Stomach (tissue), 9 donors: ENCODE data around the gene CLIC5. TPM values are rescaled to one million over a fixed set of nuclear protein-coding genes. Genes with fewer than 3 reads are reported as not detected.

Source experiments
- DNase-seq, 2 donors: peaks; one replicate each; pipeline versions ENCODE4 v3.0.0 to v3.0.0-alpha.2; 2013 to 2019
- H3K27ac ChIP-seq, 5 donors: fragments of 200-600 bp in 4 of 5; sonication (generic) in 4 of 5; one replicate each; pipeline ENCODE4 v1.5.1; 2013 to 2019; ENCODE audit warnings: mild to moderate bottlenecking in 1 of 5, moderate library complexity in 1 of 5
- H3K27me3 ChIP-seq, 3 donors: fragments of 200-600 bp; sonication (generic); one replicate each; pipeline ENCODE4 v1.5.1; 2017 to 2019; ENCODE audit warnings: mixed run types in 1 of 3
- H3K36me3 ChIP-seq, 4 donors: fragments of 200-600 bp; sonication (generic); 1 replicate in 3 of 4; 2 replicates in 1 of 4; pipeline ENCODE4 v1.5.1; 2016 to 2019
- H3K4me1 ChIP-seq, 4 donors: fragments of 200-600 bp; sonication (generic); one replicate each; pipeline ENCODE4 v1.5.1; 2016 to 2019
- H3K4me3 ChIP-seq, 4 donors: fragments of 200-600 bp; sonication (generic) in 3 of 4; one replicate each; pipeline ENCODE4 v1.5.1; 2016 to 2019; ENCODE audit warnings: mild to moderate bottlenecking in 1 of 4
- H3K9me3 ChIP-seq, 4 donors: fragments of 200-600 bp; sonication (generic); one replicate each; pipeline ENCODE4 v1.5.1; 2016 to 2019
- EP300 ChIP-seq: sonication (generic); formaldehyde crosslinking; IDR thresholded peaks from one replicate; pipeline ENCODE4 v1.6.1; 2017; ENCODE audit warnings: antibody characterized with exemption
- POLR2A ChIP-seq, 4 donors: fragments of 450-650 bp; IDR thresholded peaks; one replicate each; pipeline ENCODE4 v1.6.1; 2016; ENCODE audit warnings: antibody characterized with exemption in 4 of 4, control low read depth in 2 of 4, mild to moderate bottlenecking in 1 of 4, moderate library complexity in 1 of 4
- POLR2AphosphoS5 ChIP-seq, 3 donors: sonication (generic); formaldehyde crosslinking; IDR thresholded peaks; one replicate each; pipeline ENCODE4 v1.6.1; 2016; ENCODE audit warnings: antibody characterized with exemption in 3 of 3
- WGBS, 5 donors: extraction: QIAGEN DNeasy Blood & Tissue Kit in 3 of 5; methylation state at CpG; one replicate each; pipeline versions ENCODE4 v1.1.5 to v1.1.7; 2013 to 2018; 5-methylcytosine and 5-hydroxymethylcytosine counted together
- intact Hi-C: fragments of 100-400 bp; cut with DNase I; formaldehyde crosslinking; loops from one replicate; pipeline ENCODE4 v1.15.1; 2023; ENCODE audit warnings: low total_unique reads
- polyA plus RNA-seq, 3 donors: library from polyadenylated mRNA; stranded (reverse); fragments of 200-250 nt; gene quantifications; one replicate each; pipeline ENCODE4 v1.2.3, GENCODE V29; 2013
- total RNA-seq, 5 donors: library from RNA; depleted of rRNA; stranded (reverse); fragments of >200 nt; gene quantifications; one replicate each; pipeline versions ENCODE4 v1.1.0 to v1.2.3, GENCODE V29; 2014 to 2016
- TF ChIP-seq, protein P1 (sequence below), 7 experiments: fragments of 450-650 bp in 4 of 7; fragments of 200-600 bp in 3 of 7; sonication (generic) in 3 of 7; IDR thresholded peaks; one replicate each; pipeline ENCODE4 v1.5.1; 2016 to 2019; ENCODE audit warnings: antibody characterized with exemption in 7 of 7, control low read depth in 2 of 7, mild to moderate bottlenecking in 1 of 7
- donor health status: healthy with polysubstance abuse.
- donor health status: Bipolar disorder and iron deficiency.
- donor health status: healthy.

Gene CLIC5
- total and polyA plus RNA-seq, 8 donors = 0.19 to 30.4 (median 2.0) TPM; not detected in 1

DNA sequence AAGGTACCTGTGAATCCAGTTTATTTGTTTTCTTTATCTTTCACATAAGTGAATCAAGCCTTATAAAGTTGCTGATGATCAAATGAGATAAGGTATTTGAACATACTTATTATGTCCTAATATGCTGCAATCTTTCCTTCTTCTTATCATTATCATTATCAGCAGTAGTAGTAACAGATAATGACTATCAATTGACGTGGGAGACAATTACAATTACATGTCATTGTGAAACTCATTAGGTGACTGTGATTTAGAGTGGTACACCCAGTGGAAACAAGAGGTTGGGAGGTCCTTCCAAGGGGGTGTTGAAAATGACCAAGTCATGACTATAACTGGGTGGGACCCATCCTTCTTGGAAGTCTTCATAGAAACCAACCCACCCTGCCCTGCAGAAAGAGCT lies 2.8 kb downstream of the CLIC5 start:
- Histone ChIP-seq H3K27me3 (peaks cover 0 to 44% (median 35%) of the 10 kb centered on the region in 3 donors), H3K36me3 (no peaks in the 10 kb centered on the region), H3K4me1 (peaks cover 18 to 26% (median 22%) of the 10 kb centered on the region in 4 donors), H3K9me3 (peaks cover 0 to 3% (median 0%) of the 10 kb centered on the region in 4 donors), H3K4me3 (no peak overlapping the region), H3K27ac (peak overlapping the region in 1 of 5 donors; percentile 76)
- TF ChIP-seq POLR2AphosphoS5 (IDR thresholded peaks at IDR 0.05) (no peak), EP300 (no peak)
- 57 to 81% (median 64%) methylated on average over 1 of the region's 1 CpG for WGBS, 5 donors
- intact Hi-C loops = no loop called here
- no peak for DNase-seq

GRCh38 chr6:46011188-46012085 lies 4.2 kb downstream of the CLIC5 start:
- no peaks in the 10 kb centered on the region for H3K9me3 ChIP-seq
- intact Hi-C loops = no loop called here
- peak overlapping the region in 4 of 5 donors; percentile 23 to 76 (median 30) for H3K27ac ChIP-seq
- 46 to 57% (median 52%) methylated on average over 8 of the region's 8 CpGs for WGBS, 5 donors
- no peak overlapping the region for H3K4me3 ChIP-seq
- H3K27me3 ChIP-seq = peaks cover 0 to 30% (median 24%) of the 10 kb centered on the region in 3 donors
- TF ChIP-seq, protein P1, sequence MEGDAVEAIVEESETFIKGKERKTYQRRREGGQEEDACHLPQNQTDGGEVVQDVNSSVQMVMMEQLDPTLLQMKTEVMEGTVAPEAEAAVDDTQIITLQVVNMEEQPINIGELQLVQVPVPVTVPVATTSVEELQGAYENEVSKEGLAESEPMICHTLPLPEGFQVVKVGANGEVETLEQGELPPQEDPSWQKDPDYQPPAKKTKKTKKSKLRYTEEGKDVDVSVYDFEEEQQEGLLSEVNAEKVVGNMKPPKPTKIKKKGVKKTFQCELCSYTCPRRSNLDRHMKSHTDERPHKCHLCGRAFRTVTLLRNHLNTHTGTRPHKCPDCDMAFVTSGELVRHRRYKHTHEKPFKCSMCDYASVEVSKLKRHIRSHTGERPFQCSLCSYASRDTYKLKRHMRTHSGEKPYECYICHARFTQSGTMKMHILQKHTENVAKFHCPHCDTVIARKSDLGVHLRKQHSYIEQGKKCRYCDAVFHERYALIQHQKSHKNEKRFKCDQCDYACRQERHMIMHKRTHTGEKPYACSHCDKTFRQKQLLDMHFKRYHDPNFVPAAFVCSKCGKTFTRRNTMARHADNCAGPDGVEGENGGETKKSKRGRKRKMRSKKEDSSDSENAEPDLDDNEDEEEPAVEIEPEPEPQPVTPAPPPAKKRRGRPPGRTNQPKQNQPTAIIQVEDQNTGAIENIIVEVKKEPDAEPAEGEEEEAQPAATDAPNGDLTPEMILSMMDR (IDR thresholded peaks at IDR 0.05) = no peak
- TF ChIP-seq EP300 (no peak), POLR2A (IDR thresholded peaks at IDR 0.05) (no peak), POLR2AphosphoS5 (IDR thresholded peaks at IDR 0.05) (peak in 1 of 3 donors; percentile 43)
- peak; percentile 30 to 74 for DNase-seq
- H3K36me3 ChIP-seq = no peaks in the 10 kb centered on the region
- peaks cover 16 to 26% (median 22%) of the 10 kb centered on the region in 4 donors for H3K4me1 ChIP-seq

DNA sequence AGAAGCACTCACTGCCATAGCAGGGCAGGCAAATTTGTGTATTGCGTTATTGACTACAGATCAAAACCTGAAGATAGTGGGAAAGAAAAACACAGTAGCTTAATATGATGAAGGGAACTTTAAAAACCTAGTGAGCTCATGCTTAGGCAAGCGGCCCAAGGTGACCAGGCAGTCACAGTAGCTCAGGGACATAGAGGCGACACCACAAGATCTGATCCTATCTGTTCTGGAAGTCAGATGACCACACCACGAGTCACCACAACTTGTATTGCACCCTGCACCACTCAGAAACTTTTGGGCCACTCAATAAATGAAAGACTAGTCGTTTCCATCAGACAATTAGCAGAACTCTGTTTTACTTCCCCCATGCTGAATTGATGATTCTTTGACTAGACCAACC lies 4.9 kb downstream of the CLIC5 start:
- H3K4me1 ChIP-seq = peaks cover 11 to 20% (median 15%) of the 10 kb centered on the region in 4 donors
- peak overlapping the region in 3 of 5 donors; percentile 29 to 76 (median 30) for H3K27ac ChIP-seq
- intact Hi-C loops = no loop called here
- no peaks in the 10 kb centered on the region for H3K9me3 ChIP-seq
- 87 to 90% (median 88%) methylated on average over 5 of the region's 5 CpGs for WGBS, 5 donors
- TF ChIP-seq, protein P1 (IDR thresholded peaks at IDR 0.05) = no peak
- TF ChIP-seq POLR2AphosphoS5 (IDR thresholded peaks at IDR 0.05) = no peak
- no peak for TF ChIP-seq EP300
- TF ChIP-seq POLR2A (IDR thresholded peaks at IDR 0.05) = no peak
- DNase-seq = no peak
- no peaks in the 10 kb centered on the region for H3K36me3 ChIP-seq
- H3K4me3 ChIP-seq = no peak overlapping the region
- H3K27me3 ChIP-seq = peaks cover 0 to 23% (median 18%) of the 10 kb centered on the region in 3 donors

DNA sequence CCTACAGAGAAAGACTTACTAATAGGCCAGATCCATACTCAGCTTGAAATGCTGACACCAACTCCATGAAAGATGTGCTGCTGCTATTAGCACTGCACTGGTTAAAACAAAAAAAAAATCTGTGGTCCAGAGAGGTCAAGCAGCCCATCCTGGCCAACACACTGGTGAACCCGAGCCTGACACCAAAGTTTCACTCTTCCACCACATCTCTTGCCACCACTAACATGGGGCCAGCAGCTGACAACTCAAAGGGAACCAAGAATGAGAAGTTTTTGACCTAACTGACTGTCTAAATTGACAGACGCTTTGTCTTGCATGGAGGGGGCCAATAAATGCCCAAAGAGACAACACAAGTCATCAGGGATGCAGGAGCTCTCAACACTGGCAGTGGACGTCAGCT lies 5.4 kb downstream of the CLIC5 start:
- intact Hi-C loops = no loop called here
- 63 to 94% (median 77%) methylated on average over 3 of the region's 3 CpGs for WGBS, 5 donors
- H3K4me3 ChIP-seq = no peak overlapping the region
- H3K36me3 ChIP-seq = no peaks in the 10 kb centered on the region
- no peak for DNase-seq
- peaks cover 6 to 15% (median 10%) of the 10 kb centered on the region in 4 donors for H3K4me1 ChIP-seq
- H3K9me3 ChIP-seq = no peaks in the 10 kb centered on the region
- H3K27ac ChIP-seq = no peak overlapping the region
- TF ChIP-seq, protein P1 (IDR thresholded peaks at IDR 0.05) = no peak
- H3K27me3 ChIP-seq = peaks cover 0 to 18% (median 13%) of the 10 kb centered on the region in 3 donors
